Keratinocyte (primary cell): Measurements from ENCODE around the gene HSD17B4.

Source experiments
- CTCF ChIP-seq, 3 experiments: IDR thresholded peaks in 1 of 3; conservative IDR thresholded peaks in 1 of 3; optimal IDR thresholded peaks in 1 of 3; 2 replicates in 2 of 3; 3 replicates in 1 of 3; pipeline versions ENCODE3 to v1.5.1; 2011; ENCODE audit warnings: low read length in 3 of 3, mild to moderate bottlenecking in 3 of 3, moderate library complexity in 2 of 3, control low read depth in 1 of 3, inconsistent platforms in 1 of 3; ENCODE audit not compliant: insufficient read depth in 2 of 3; ENCODE audit errors: extremely low read depth in 1 of 3
- EZH2 ChIP-seq: IDR thresholded peaks from one replicate; pipeline ENCODE4 v1.6.1; 2012; ENCODE audit warnings: inconsistent platforms, mild to moderate bottlenecking, low read length, moderate library complexity

GRCh38 chr5:119417891-119418605, 34.2 kb upstream of the HSD17B4 start:
- TF ChIP-seq CTCF (optimal IDR thresholded peaks at IDR 0.05 in 1 of 3, IDR thresholded peaks at IDR 0.05 in 1 of 3, conservative IDR thresholded peaks at IDR 0.05 in 1 of 3; ENCODE audit: extremely low read depth in 1 of 3, insufficient read depth in 2 of 3, low read length in 3 of 3) (no peak), EZH2 (no peak)
